Measurements from ENCODE around the gene IQGAP2. TPM values are rescaled to one million over a fixed set of nuclear protein-coding genes. Genes with fewer than 3 reads are reported as not detected.
A peak's percentile ranks its signal among the peaks of the same experiment; 100 is the strongest.
"Not testable (repeated sequence)": the region's sequence is repeated elsewhere in the genome, so short reads cannot be mapped to it uniquely, and the experiment has no call there.

The IQGAP2 gene
- total RNA-seq, 1 experiment from 2014 or later, result 1.5 TPM

GRCh38 chr5:76733049-76733417, 329.9 kb downstream of the IQGAP2 start:
- Mint-ChIP-seq H3K27ac (ENCODE audit: low read depth, unreplicated experiment) (no peak overlapping the region), H3K36me3 (ENCODE audit: insufficient read depth, unreplicated experiment) (peaks cover 47% of the 10 kb centered on the region), H3K4me3 (ENCODE audit: unreplicated experiment) (no peak overlapping the region), H3K9me3 (ENCODE audit: unreplicated experiment) (peaks cover 27% of the 10 kb centered on the region), H3K27me3 (ENCODE audit: insufficient read depth, unreplicated experiment) (no peaks in the 10 kb centered on the region), H3K4me1 (ENCODE audit: insufficient read depth, unreplicated experiment) (peaks cover 5% of the 10 kb centered on the region)
- BruUV-seq (replicated peaks), result no TSS peak
- intact Hi-C loops (cut with micrococcal nuclease), result no loop called here
- no peak for DNase-seq (ENCODE audit: unreplicated experiment)
- ChIA-PET POLR2A (no interaction called here), CTCF (interaction anchor here (0.7 to 1.0 kb wide), 3 partner anchors 11 to 131 kb away, joined by 3 to 4 read pairs (median 4); no protein-coding TSS in a partner anchor)
- TF ChIP-seq CTCF (IDR thresholded peaks at IDR 0.05; ENCODE audit: unreplicated experiment), result no peak

- no TSS peak for BruUV-seq (replicated peaks)
- ChIA-PET CTCF (interaction anchor here (0.7 to 1.4 kb wide), 4 partner anchors 10 to 127 kb away, joined by 3 to 7 read pairs (median 3); no protein-coding TSS in a partner anchor), POLR2A (interaction anchor here (0.7 to 1.7 kb wide), 6 partner anchors 9 to 55 kb away, joined by 3 to 5 read pairs (median 3); no protein-coding TSS in a partner anchor)
- peaks cover 12% of the 10 kb centered on the region for H3K4me1 Mint-ChIP-seq (ENCODE audit: insufficient read depth, unreplicated experiment)
- peak overlapping the region; percentile 85 for H3K27ac Mint-ChIP-seq (ENCODE audit: low read depth, unreplicated experiment)
- intact Hi-C loops (cut with micrococcal nuclease), result no loop called here
- H3K4me3 Mint-ChIP-seq (ENCODE audit: unreplicated experiment), result no peak overlapping the region
- no peaks in the 10 kb centered on the region for H3K27me3 Mint-ChIP-seq (ENCODE audit: insufficient read depth, unreplicated experiment)
- no peak for DNase-seq (ENCODE audit: unreplicated experiment)
- H3K9me3 Mint-ChIP-seq (ENCODE audit: unreplicated experiment), result no peaks in the 10 kb centered on the region
- no peak for TF ChIP-seq CTCF (IDR thresholded peaks at IDR 0.05; ENCODE audit: unreplicated experiment)
- peaks cover 20% of the 10 kb centered on the region for H3K36me3 Mint-ChIP-seq (ENCODE audit: insufficient read depth, unreplicated experiment)
These were observed 332.9 kb downstream of the IQGAP2 start for GRCh38 chr5:76735762-76736545.

GRCh38 chr5:76736679-76737556, 333.8 kb downstream of the IQGAP2 start:
- no TSS peak for BruUV-seq (replicated peaks)
- intact Hi-C loops (cut with micrococcal nuclease), result no loop called here
- DNase-seq (ENCODE audit: unreplicated experiment), result no peak
- ChIA-PET POLR2A (interaction anchor here (0.7 to 1.7 kb wide), 4 partner anchors 10 to 26 kb away, joined by 3 to 5 read pairs (median 4); no protein-coding TSS in a partner anchor), CTCF (interaction anchor here (0.5 to 1.4 kb wide), 5 partner anchors 11 to 128 kb away, joined by 3 to 7 read pairs (median 5); no protein-coding TSS in a partner anchor)
- H3K27me3 Mint-ChIP-seq (ENCODE audit: insufficient read depth, unreplicated experiment), result no peaks in the 10 kb centered on the region
- no peak for TF ChIP-seq CTCF (IDR thresholded peaks at IDR 0.05; ENCODE audit: unreplicated experiment)
- H3K36me3 Mint-ChIP-seq (ENCODE audit: insufficient read depth, unreplicated experiment), result peaks cover 20% of the 10 kb centered on the region
- no peaks in the 10 kb centered on the region for H3K9me3 Mint-ChIP-seq (ENCODE audit: unreplicated experiment)
- peaks cover 12% of the 10 kb centered on the region for H3K4me1 Mint-ChIP-seq (ENCODE audit: insufficient read depth, unreplicated experiment)
- no peak overlapping the region for H3K27ac Mint-ChIP-seq (ENCODE audit: low read depth, unreplicated experiment)
- no peak overlapping the region for H3K4me3 Mint-ChIP-seq (ENCODE audit: unreplicated experiment)

- peaks cover 12% of the 10 kb centered on the region for H3K4me1 Mint-ChIP-seq (ENCODE audit: insufficient read depth, unreplicated experiment)
- no peak overlapping the region for H3K4me3 Mint-ChIP-seq (ENCODE audit: unreplicated experiment)
- no peak for TF ChIP-seq CTCF (IDR thresholded peaks at IDR 0.05; ENCODE audit: unreplicated experiment)
- H3K36me3 Mint-ChIP-seq (ENCODE audit: insufficient read depth, unreplicated experiment), result peaks cover 13% of the 10 kb centered on the region
- POLR2A ChIA-PET, result interaction anchor here (1.0 kb wide), 1 partner anchor 14 kb away, joined by 3 read pairs; no protein-coding TSS in a partner anchor
- no peaks in the 10 kb centered on the region for H3K9me3 Mint-ChIP-seq (ENCODE audit: unreplicated experiment)
- no peaks in the 10 kb centered on the region for H3K27me3 Mint-ChIP-seq (ENCODE audit: insufficient read depth, unreplicated experiment)
- no peak for DNase-seq (ENCODE audit: unreplicated experiment)
- CTCF ChIA-PET, result interaction anchor here (1.0 to 1.4 kb wide), 4 partner anchors 11 to 129 kb away, joined by 3 to 7 read pairs (median 5); no protein-coding TSS in a partner anchor
- intact Hi-C loops (cut with micrococcal nuclease), result no loop called here
- BruUV-seq (replicated peaks), result no TSS peak
- no peak overlapping the region for H3K27ac Mint-ChIP-seq (ENCODE audit: low read depth, unreplicated experiment)
These were observed 334.8 kb downstream of the IQGAP2 start for GRCh38 chr5:76737846-76738245.

GRCh38 chr5:76741506-76741905, 338.4 kb downstream of the IQGAP2 start:
- H3K27me3 Mint-ChIP-seq (ENCODE audit: insufficient read depth, unreplicated experiment); H3K9me3 Mint-ChIP-seq (ENCODE audit: unreplicated experiment); intact Hi-C loops (cut with micrococcal nuclease); H3K36me3 Mint-ChIP-seq (ENCODE audit: insufficient read depth, unreplicated experiment); DNase-seq (ENCODE audit: unreplicated experiment); BruUV-seq (replicated peaks); H3K27ac Mint-ChIP-seq (ENCODE audit: low read depth, unreplicated experiment); H3K4me3 Mint-ChIP-seq (ENCODE audit: unreplicated experiment): not testable (repeated sequence)
- POLR2A ChIA-PET, result interaction anchor here (0.9 to 1.5 kb wide), 3 partner anchors 13 to 31 kb away, joined by 3 to 9 read pairs (median 4); no protein-coding TSS in a partner anchor
- CTCF ChIA-PET, result interaction anchor here (0.9 to 2.2 kb wide), 3 partner anchors 25 to 74 kb away, joined by 3 to 9 read pairs (median 3); no protein-coding TSS in a partner anchor
- peaks cover 12% of the 10 kb centered on the region for H3K4me1 Mint-ChIP-seq (ENCODE audit: insufficient read depth, unreplicated experiment)
